Measurements from ENCODE around the gene GPC1.

Gene GPC1

DNA sequence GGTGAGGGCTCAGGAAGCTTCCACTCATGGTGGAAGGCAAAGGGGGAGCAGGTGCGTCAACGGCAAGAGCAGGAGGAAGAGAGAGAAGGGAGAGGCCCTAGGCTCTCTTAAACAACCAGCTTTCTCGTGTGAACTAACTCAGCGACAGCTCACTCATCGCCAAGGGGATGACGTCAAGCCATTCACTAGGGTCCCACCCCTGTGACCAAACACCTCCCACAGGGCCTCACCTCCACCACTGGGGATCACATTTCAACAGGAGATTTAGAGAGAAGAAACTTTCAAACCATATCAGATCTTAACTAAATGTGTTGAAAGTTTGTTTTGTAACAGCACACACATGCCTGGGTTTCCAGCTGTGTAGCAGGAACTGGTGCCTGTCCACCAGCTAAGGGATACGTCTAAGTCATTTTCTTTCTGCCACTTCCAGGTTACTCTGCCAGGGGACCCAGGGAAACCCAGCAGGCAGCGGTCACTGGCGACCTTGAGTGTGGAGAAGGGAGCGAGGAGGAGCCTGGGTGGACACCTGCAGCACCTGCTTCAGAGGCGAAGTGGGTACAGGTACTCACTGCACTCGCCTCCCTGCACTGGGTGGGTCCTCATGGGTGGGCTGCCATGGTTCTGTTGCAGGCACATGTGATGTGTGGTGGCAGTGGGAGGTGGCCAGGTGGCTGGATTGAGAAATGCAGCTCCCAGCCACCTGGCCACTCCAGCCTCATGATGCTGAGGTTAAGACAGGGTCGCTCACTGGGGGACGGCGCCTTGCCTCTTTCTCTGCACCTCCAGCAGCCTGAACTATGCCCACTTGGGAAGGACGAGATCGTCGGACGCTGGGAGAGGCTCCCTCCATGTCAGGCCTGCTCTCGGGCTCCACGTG, 8.4 kb upstream of the GPC1 start:
- no peak for DNase-seq (ENCODE audit: low spot score)
- TF ChIP-seq, protein P1, sequence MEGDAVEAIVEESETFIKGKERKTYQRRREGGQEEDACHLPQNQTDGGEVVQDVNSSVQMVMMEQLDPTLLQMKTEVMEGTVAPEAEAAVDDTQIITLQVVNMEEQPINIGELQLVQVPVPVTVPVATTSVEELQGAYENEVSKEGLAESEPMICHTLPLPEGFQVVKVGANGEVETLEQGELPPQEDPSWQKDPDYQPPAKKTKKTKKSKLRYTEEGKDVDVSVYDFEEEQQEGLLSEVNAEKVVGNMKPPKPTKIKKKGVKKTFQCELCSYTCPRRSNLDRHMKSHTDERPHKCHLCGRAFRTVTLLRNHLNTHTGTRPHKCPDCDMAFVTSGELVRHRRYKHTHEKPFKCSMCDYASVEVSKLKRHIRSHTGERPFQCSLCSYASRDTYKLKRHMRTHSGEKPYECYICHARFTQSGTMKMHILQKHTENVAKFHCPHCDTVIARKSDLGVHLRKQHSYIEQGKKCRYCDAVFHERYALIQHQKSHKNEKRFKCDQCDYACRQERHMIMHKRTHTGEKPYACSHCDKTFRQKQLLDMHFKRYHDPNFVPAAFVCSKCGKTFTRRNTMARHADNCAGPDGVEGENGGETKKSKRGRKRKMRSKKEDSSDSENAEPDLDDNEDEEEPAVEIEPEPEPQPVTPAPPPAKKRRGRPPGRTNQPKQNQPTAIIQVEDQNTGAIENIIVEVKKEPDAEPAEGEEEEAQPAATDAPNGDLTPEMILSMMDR (IDR thresholded peaks at IDR 0.05; ENCODE audit: extremely low read depth, insufficient read depth, missing control alignments): no peak
- in situ Hi-C loops (cut with MboI; ENCODE audit: low pct_unique_long_range_greater_than_20kb, low sequenced_read_pairs, unreplicated experiment): no loop called here

DNA sequence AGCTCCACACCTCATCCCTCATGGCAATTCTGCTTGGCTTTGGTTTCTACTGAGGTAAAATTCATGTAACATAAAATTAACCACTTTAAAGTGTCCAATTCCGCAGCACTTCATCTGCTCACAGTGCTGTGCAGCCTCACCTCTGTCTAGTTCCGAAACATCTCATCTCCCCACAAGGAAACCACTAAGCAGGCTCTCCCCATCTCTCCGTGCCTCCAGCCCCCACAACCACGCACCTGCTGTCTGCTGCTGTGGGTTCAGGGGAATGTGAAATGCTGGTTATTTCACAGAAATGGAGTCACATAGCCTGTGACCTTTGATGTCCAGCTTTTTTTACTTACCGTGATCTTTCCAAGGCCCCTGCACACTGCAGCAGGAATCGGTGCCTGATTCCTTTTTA, 7.7 kb upstream of the GPC1 start:
- in situ Hi-C loops (cut with MboI; ENCODE audit: low pct_unique_long_range_greater_than_20kb, low sequenced_read_pairs, unreplicated experiment): no loop called here
- no peak for DNase-seq (ENCODE audit: low spot score)
- TF ChIP-seq, protein P1 (IDR thresholded peaks at IDR 0.05; ENCODE audit: extremely low read depth, insufficient read depth, missing control alignments): no peak

GRCh38 chr2:240428245-240428644, 7.2 kb upstream of the GPC1 start:
- TF ChIP-seq, protein P1 (IDR thresholded peaks at IDR 0.05; ENCODE audit: extremely low read depth, insufficient read depth, missing control alignments): no peak
- DNase-seq (ENCODE audit: low spot score): no peak
- in situ Hi-C loops (cut with MboI; ENCODE audit: low pct_unique_long_range_greater_than_20kb, low sequenced_read_pairs, unreplicated experiment): no loop called here

DNA sequence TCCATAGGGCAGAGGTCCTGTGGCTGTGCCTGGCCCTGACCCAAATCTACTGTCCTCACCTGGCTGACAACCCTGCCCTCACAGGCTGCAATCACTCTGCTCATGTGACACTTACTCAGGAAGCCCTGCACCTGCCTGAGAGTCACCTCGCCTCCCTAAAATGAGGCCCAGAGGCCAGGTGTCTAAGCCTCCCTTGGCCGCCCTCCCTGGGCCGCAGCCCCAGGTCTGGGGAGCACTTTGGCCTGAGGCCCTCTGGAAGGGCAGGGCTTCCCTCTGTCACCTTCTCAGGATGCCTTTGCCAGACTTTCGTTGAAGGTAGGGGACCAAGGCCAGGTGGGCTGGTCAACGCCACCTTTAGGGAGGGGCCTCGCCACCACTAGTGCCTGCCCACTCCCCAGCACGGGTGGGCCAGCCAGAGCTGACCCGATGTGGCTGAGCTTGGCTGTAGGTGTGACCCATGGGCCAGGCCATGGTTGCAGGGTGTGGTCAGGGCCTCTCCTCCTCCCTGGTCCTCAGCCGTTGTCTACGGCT, 6.1 kb upstream of the GPC1 start:
- TF ChIP-seq, protein P1 (IDR thresholded peaks at IDR 0.05; ENCODE audit: extremely low read depth, insufficient read depth, missing control alignments): no peak
- in situ Hi-C loops (cut with MboI; ENCODE audit: low pct_unique_long_range_greater_than_20kb, low sequenced_read_pairs, unreplicated experiment): no loop called here
- DNase-seq (ENCODE audit: low spot score): no peak

- TF ChIP-seq, protein P1 (IDR thresholded peaks at IDR 0.05; ENCODE audit: extremely low read depth, insufficient read depth, missing control alignments): no peak
- DNase-seq (ENCODE audit: low spot score): no peak
- in situ Hi-C loops (cut with MboI; ENCODE audit: low pct_unique_long_range_greater_than_20kb, low sequenced_read_pairs, unreplicated experiment): no loop called here
Observed at GRCh38 chr2:240429872-240430491, 5.5 kb upstream of the GPC1 start.

DNA sequence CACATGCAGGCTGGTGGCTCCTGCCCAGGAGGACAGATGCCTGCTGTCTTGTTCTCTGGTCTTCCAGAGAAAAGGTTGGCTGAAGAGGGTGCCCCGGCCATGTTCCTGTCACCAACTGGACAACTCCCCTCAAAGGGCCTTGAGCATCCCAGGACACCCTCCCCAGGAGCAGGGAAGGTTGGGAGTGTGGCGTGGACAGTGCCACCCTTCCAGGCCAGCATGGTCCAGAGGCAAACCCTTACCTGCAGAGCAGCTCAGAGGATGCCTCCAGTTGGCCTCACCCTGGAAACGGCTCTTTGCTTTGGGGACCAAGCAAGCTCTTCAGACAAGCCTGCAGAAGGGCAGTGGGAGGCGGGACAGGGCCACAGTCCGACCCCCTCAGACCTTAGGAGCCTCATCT, 4.9 kb upstream of the GPC1 start:
- DNase-seq (ENCODE audit: low spot score): no peak
- in situ Hi-C loops (cut with MboI; ENCODE audit: low pct_unique_long_range_greater_than_20kb, low sequenced_read_pairs, unreplicated experiment): no loop called here
- TF ChIP-seq, protein P1 (IDR thresholded peaks at IDR 0.05; ENCODE audit: extremely low read depth, insufficient read depth, missing control alignments): no peak
